Measurements from ENCODE around the gene IFNAR2.

The IFNAR2 gene

DNA sequence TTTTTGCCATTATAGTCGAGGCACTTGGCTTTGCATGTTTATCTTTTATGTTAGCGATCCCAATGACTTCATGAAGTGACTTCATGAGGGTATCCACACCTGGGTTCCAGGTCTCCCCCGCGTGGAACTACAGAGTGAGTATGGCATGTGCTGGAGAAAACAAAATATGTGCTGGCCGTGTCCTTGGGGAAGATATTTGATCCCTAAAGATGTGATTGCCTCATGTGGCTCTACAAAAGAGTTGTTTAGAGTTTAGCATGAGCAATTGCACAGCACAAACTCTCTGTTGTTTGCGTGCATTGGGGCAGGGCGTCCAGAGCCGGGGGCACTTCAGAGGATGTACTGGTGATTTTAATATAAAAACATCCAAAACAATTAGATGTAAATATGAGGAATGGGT lies 41.2 kb downstream of the IFNAR2 start:
- TF ChIP-seq ZFX (IDR thresholded peaks at IDR 0.05): no peak
- TF ChIP-seq, protein P1, sequence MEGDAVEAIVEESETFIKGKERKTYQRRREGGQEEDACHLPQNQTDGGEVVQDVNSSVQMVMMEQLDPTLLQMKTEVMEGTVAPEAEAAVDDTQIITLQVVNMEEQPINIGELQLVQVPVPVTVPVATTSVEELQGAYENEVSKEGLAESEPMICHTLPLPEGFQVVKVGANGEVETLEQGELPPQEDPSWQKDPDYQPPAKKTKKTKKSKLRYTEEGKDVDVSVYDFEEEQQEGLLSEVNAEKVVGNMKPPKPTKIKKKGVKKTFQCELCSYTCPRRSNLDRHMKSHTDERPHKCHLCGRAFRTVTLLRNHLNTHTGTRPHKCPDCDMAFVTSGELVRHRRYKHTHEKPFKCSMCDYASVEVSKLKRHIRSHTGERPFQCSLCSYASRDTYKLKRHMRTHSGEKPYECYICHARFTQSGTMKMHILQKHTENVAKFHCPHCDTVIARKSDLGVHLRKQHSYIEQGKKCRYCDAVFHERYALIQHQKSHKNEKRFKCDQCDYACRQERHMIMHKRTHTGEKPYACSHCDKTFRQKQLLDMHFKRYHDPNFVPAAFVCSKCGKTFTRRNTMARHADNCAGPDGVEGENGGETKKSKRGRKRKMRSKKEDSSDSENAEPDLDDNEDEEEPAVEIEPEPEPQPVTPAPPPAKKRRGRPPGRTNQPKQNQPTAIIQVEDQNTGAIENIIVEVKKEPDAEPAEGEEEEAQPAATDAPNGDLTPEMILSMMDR (conservative IDR thresholded peaks at IDR 0.05): no peak
- no peak overlapping the region for H3K27ac ChIP-seq

DNA sequence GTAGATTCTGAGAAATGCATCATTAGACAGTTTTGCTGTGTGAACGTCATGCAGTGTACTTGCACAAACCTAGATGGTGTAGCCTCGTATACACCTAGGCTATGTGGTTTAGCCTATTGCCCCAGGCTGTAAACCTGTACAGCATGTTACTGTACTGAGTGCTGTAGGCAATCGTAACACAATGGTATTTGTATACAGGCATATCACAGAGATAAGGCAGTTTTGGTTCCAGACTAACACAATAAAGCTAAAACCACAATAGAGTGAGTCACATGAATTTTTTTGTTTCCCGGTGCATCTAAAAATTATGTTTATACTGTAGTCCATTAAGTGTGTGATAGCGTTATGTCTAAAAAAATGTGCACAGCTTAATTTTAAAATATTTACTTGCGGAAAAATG lies 43.3 kb downstream of the IFNAR2 start:
- no peak overlapping the region for H3K27ac ChIP-seq
- TF ChIP-seq ZFX (IDR thresholded peaks at IDR 0.05): no peak
- TF ChIP-seq, protein P1 (conservative IDR thresholded peaks at IDR 0.05): no peak

DNA sequence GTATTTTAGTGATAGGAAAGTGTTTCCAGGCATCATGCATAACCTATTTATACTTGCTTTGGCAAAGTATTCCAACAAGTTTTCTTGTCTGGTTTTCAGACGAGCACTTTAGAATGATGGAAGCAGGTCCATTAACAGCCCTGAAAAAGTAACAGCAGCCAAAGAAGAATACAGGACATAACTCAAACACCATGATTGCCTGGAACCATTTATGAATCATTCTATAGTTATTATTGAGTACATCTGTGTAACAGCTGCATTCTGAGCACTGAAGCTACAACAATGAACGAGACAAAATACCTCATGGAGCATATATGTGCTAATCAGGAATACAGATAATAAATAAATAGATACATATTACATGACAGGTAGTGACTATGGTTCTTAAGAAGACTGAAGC lies 49.0 kb downstream of the IFNAR2 start:
- no peak overlapping the region for H3K27ac ChIP-seq
- TF ChIP-seq ZFX (IDR thresholded peaks at IDR 0.05): no peak
- TF ChIP-seq, protein P1 (conservative IDR thresholded peaks at IDR 0.05): no peak

- no peak overlapping the region for H3K27ac ChIP-seq
- TF ChIP-seq, protein P1 (conservative IDR thresholded peaks at IDR 0.05): no peak
- TF ChIP-seq ZFX (IDR thresholded peaks at IDR 0.05): no peak
Observed at GRCh38 chr21:33279330-33279820, 49.6 kb downstream of the IFNAR2 start.

Measured in C4-2B (cell line).